K562 (cell line): ENCODE results near the gene VPS33B. TPM values are rescaled to one million over a fixed set of nuclear protein-coding genes. Genes with fewer than 3 reads are reported as not detected.

Source experiments
- CBFA2T2 ChIP-seq: fragments of 450-650 bp; conservative IDR thresholded peaks from 2 replicates; pipeline ENCODE4 v1.6.1; 2017; ENCODE audit warnings: mild to moderate bottlenecking
- CBFA2T3 ChIP-seq: fragments of 450-650 bp; IDR thresholded peaks from 2 replicates; pipeline ENCODE4 v1.6.1; 2017
- LCOR ChIP-seq: sonication (generic); formaldehyde crosslinking; IDR thresholded peaks from 2 replicates; pipeline ENCODE4 v1.8.0; 2022; ENCODE audit warnings: mild to moderate bottlenecking, missing genetic modification reagents
- MTF1 ChIP-seq: fragments of 250-450 bp; sonication (Bioruptor Pico); IDR thresholded peaks from 2 replicates; pipeline ENCODE4 v1.9.0; 2021; ENCODE audit warnings: moderate library complexity, mild to moderate bottlenecking, inconsistent platforms, borderline replicate concordance
- RBM25 ChIP-seq: fragments of 200-400 bp; formaldehyde crosslinking; IDR thresholded peaks from 2 replicates; pipeline ENCODE4 v1.6.1; 2018; ENCODE audit warnings: low read length, low read depth, moderate library complexity; ENCODE audit not compliant: severe bottlenecking
- TAL1 ChIP-seq: fragments of 450-650 bp; IDR thresholded peaks from 2 replicates; pipeline ENCODE4 v1.6.1; 2016; ENCODE audit warnings: mild to moderate bottlenecking
- ZKSCAN3 ChIP-seq: fragments of 250-450 bp; sonication (Bioruptor Pico); IDR thresholded peaks from 2 replicates; pipeline ENCODE4 v1.4.0; 2020
- ZNF384 ChIP-seq: IDR thresholded peaks from 2 replicates; pipeline ENCODE4 v1.6.1; 2012; ENCODE audit warnings: low read depth, low read length, improper control_type of control experiment
- polyA plus RNA-seq, 8 experiments: library from polyadenylated mRNA; depleted of rRNA in 4 of 8; stranded (reverse) in 5 of 8; unstranded in 3 of 8; fragments of >200 nt; fragmentation: Nextera tagmentation in 2 of 8; fragmentation: Illumina TruSeq in 1 of 8; extraction: Ambion mirVana in 2 of 8; extraction: Trizol in 1 of 8; gene quantifications; 2 replicates each; pipeline versions ENCODE4 v1.2.1 to v1.2.3, GENCODE V29; 2011 to 2014; ENCODE audit warnings: inconsistent platforms in 1 of 8, missing spikeins in 1 of 8
- total RNA-seq, 7 experiments: library from RNA; depleted of rRNA in 6 of 7; stranded (reverse); fragments of >200 nt in 6 of 7; fragmentation: Illumina TruSeq in 2 of 7; extraction: Trizol in 2 of 7; gene quantifications; 2 replicates each; pipeline versions ENCODE4 v1.2.1 to v1.2.3, GENCODE V29; 2011 to 2021; ENCODE audit warnings: low replicate concordance in 1 of 7
- TF ChIP-seq, protein P1 (sequence below), 2 experiments: fragments of 450-650 bp in 1 of 2; sonication (generic) in 1 of 2; formaldehyde crosslinking in 1 of 2; IDR thresholded peaks; 2 replicates each; pipeline versions ENCODE4 v1.7.1 to v1.9.0; 2016 to 2022; ENCODE audit warnings: inconsistent platforms in 1 of 2, mild to moderate bottlenecking in 1 of 2, missing genetic modification reagents in 1 of 2
- TF ChIP-seq, protein P2 (sequence below): sonication (generic); formaldehyde crosslinking; IDR thresholded peaks from 2 replicates; pipeline ENCODE4 v1.8.1; 2023; ENCODE audit warnings: mild to moderate bottlenecking, missing genetic modification reagents
- TF ChIP-seq, protein P3 (sequence below): fragments of 250-450 bp; sonication (Bioruptor Pico); IDR thresholded peaks from 2 replicates; pipeline ENCODE4 v1.9.0; 2021; ENCODE audit warnings: mild to moderate bottlenecking, inconsistent platforms

The VPS33B gene
- total and polyA plus RNA-seq, 9 of the 15 experiments (the other 6 are each of a cell fraction or from before 2014, with no cell fraction given), result 9.4 to 25.5 (median 14.8) TPM

DNA sequence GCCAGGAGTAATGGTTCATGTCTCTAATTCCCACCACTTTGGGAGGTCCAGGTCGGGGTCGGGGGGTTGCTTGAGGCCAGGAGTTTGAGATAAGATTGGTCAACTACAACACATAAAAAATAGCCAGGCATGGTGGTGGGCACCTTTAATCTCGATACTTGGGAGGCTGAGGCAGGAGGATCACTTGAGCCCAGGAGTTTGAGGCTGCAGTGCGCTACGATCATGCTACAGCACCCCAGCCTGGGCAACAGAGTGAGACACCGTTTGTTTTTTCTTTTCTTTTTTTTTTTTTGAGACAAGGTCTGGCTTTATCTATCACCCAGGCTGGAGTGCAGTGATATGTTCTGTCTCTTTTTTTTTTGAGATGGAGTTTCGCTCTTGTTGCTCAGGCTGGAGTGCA is 1.3 kb upstream of the VPS33B start (continued):
- TF ChIP-seq, protein P1, sequence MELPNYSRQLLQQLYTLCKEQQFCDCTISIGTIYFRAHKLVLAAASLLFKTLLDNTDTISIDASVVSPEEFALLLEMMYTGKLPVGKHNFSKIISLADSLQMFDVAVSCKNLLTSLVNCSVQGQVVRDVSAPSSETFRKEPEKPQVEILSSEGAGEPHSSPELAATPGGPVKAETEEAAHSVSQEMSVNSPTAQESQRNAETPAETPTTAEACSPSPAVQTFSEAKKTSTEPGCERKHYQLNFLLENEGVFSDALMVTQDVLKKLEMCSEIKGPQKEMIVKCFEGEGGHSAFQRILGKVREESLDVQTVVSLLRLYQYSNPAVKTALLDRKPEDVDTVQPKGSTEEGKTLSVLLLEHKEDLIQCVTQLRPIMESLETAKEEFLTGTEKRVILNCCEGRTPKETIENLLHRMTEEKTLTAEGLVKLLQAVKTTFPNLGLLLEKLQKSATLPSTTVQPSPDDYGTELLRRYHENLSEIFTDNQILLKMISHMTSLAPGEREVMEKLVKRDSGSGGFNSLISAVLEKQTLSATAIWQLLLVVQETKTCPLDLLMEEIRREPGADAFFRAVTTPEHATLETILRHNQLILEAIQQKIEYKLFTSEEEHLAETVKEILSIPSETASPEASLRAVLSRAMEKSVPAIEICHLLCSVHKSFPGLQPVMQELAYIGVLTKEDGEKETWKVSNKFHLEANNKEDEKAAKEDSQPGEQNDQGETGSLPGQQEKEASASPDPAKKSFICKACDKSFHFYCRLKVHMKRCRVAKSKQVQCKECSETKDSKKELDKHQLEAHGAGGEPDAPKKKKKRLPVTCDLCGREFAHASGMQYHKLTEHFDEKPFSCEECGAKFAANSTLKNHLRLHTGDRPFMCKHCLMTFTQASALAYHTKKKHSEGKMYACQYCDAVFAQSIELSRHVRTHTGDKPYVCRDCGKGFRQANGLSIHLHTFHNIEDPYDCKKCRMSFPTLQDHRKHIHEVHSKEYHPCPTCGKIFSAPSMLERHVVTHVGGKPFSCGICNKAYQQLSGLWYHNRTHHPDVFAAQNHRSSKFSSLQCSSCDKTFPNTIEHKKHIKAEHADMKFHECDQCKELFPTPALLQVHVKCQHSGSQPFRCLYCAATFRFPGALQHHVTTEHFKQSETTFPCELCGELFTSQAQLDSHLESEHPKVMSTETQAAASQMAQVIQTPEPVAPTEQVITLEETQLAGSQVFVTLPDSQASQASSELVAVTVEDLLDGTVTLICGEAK (IDR thresholded peaks at IDR 0.05), result 0 out of 2 replicates have a peak, but pooled peaks have one; percentile 28
- TF ChIP-seq, protein P1 (CRISPR knock-in tag; IDR thresholded peaks at IDR 0.05), result no peak
- peak; percentile 26; the same call in 1 of the 2 replicates for TF ChIP-seq TAL1
- peak; percentile 55 for TF ChIP-seq RBM25
- peak; percentile 59; the same call in 1 of the 2 replicates for TF ChIP-seq ZNF384
- peak; percentile 34; the same call in 1 of the 2 replicates for TF ChIP-seq CBFA2T2
- TF ChIP-seq LCOR (CRISPR knock-in tag), result no peak
- TF ChIP-seq, protein P2, sequence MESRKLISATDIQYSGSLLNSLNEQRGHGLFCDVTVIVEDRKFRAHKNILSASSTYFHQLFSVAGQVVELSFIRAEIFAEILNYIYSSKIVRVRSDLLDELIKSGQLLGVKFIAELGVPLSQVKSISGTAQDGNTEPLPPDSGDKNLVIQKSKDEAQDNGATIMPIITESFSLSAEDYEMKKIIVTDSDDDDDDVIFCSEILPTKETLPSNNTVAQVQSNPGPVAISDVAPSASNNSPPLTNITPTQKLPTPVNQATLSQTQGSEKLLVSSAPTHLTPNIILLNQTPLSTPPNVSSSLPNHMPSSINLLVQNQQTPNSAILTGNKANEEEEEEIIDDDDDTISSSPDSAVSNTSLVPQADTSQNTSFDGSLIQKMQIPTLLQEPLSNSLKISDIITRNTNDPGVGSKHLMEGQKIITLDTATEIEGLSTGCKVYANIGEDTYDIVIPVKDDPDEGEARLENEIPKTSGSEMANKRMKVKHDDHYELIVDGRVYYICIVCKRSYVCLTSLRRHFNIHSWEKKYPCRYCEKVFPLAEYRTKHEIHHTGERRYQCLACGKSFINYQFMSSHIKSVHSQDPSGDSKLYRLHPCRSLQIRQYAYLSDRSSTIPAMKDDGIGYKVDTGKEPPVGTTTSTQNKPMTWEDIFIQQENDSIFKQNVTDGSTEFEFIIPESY (CRISPR knock-in tag), result peak; percentile 98
- TF ChIP-seq MTF1 (CRISPR knock-in tag), result no peak
- TF ChIP-seq ZKSCAN3 (CRISPR knock-in tag), result no peak
- 0 out of 2 replicates have a peak, but pooled peaks have one; percentile 45 for TF ChIP-seq CBFA2T3
- TF ChIP-seq, protein P3, sequence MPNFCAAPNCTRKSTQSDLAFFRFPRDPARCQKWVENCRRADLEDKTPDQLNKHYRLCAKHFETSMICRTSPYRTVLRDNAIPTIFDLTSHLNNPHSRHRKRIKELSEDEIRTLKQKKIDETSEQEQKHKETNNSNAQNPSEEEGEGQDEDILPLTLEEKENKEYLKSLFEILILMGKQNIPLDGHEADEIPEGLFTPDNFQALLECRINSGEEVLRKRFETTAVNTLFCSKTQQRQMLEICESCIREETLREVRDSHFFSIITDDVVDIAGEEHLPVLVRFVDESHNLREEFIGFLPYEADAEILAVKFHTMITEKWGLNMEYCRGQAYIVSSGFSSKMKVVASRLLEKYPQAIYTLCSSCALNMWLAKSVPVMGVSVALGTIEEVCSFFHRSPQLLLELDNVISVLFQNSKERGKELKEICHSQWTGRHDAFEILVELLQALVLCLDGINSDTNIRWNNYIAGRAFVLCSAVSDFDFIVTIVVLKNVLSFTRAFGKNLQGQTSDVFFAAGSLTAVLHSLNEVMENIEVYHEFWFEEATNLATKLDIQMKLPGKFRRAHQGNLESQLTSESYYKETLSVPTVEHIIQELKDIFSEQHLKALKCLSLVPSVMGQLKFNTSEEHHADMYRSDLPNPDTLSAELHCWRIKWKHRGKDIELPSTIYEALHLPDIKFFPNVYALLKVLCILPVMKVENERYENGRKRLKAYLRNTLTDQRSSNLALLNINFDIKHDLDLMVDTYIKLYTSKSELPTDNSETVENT, result no peak
